PC-3 (cell line): ENCODE results near the gene MSGN1.

Experiments
- CTCF ChIP-seq: fragments of 300-600 bp; sonication (generic); conservative IDR thresholded peaks from 2 replicates; pipeline ENCODE4 v1.5.1; 2017; ENCODE audit warnings: antibody characterized with exemption, low read depth, mild to moderate bottlenecking, low read length
- EZH2 ChIP-seq: fragments of 300-600 bp; sonication (generic); IDR thresholded peaks from one replicate; pipeline ENCODE4 v1.6.1; 2017; ENCODE audit warnings: antibody characterized with exemption, mild to moderate bottlenecking, low read length; ENCODE audit not compliant: unreplicated experiment
- EZH2phosphoT487 ChIP-seq: fragments of 300-600 bp; sonication (generic); IDR thresholded peaks from 2 replicates; pipeline ENCODE4 v1.6.1; 2018; ENCODE audit warnings: mild to moderate bottlenecking, antibody characterized with exemption, low read length, borderline replicate concordance

GRCh38 chr2:17850151-17850550 lies 33.9 kb downstream of the MSGN1 start:
- TF ChIP-seq CTCF (no peak), EZH2 (no peak), EZH2phosphoT487 (no peak)
